Pulmonary artery endothelial cell (primary cell): ENCODE measurements around the gene OR10P1. TPM values are rescaled to one million over a fixed set of nuclear protein-coding genes. Genes with fewer than 3 reads are reported as not detected.
"Not testable (repeated sequence)": the region's sequence is repeated elsewhere in the genome, so short reads cannot be mapped to it uniquely, and the experiment has no call there.

Experiments
- DNase-seq: peaks from one replicate; pipeline ENCODE4 v3.0.0-alpha.2; 2011; ENCODE audit warnings: low read depth, low spot score
- total RNA-seq: library from RNA; depleted of rRNA; stranded (reverse); fragments of >200 nt; gene quantifications from 2 replicates; pipeline ENCODE4 v1.2.3, GENCODE V29; 2014

The OR10P1 gene
- total RNA-seq: not detected in 2 replicates

DNA sequence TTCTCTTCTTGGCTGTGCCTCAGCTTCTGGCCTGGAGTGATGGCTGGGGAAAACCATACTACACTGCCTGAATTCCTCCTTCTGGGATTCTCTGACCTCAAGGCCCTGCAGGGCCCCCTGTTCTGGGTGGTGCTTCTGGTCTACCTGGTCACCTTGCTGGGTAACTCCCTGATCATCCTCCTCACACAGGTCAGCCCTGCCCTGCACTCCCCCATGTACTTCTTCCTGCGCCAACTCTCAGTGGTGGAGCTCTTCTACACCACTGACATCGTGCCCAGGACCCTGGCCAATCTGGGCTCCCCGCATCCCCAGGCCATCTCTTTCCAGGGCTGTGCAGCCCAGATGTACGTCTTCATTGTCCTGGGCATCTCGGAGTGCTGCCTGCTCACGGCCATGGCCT, at the start of gene OR10P1:
OR10P1 (plus strand) TSS at position 40 of the 400 bp plus-strand sequence; CDS start at position 40, 0 bp downstream.
- no peak for DNase-seq

- DNase-seq: not testable (repeated sequence)
These were observed 46.5 kb upstream of the OR10P1 start for GRCh38 chr12:55590152-55590551.

DNA sequence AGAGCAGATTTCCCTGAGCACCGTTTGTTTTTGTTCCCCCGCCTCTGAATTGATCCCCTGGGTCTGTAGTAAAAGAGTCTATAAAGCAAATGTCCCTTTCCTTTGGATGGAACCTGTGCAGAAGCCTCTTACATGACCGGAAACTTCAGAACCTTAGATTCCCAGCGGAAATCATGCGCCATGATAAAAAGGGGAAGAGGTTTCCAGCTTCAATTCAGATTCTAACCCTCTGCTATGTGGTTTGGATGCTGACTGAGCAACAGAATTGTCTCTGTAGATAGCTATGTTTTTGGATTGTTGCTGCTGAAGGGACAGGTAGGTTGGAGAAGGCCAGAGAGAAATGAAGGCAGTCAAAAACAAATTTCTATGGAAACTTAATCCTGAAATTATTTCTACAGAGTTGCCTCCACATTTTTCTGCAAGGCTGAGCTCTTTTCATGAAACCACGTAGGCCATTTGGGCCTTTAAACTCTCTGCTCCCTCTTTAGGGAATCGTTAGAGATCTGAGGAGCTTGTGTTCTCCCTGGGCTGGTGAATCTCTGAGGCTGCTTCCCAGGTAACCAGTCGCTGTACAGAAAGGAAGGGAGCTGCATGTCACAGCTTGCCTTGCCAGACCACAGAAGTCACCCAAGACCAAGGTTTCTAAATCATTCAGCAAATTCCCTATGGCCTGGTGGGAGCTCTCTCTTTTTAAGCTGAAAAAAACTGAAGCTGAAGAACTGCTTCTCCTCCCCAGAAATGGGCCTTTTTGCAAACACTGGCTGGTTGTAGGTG, 28.7 kb upstream of the OR10P1 start:
- no peak for DNase-seq

DNA sequence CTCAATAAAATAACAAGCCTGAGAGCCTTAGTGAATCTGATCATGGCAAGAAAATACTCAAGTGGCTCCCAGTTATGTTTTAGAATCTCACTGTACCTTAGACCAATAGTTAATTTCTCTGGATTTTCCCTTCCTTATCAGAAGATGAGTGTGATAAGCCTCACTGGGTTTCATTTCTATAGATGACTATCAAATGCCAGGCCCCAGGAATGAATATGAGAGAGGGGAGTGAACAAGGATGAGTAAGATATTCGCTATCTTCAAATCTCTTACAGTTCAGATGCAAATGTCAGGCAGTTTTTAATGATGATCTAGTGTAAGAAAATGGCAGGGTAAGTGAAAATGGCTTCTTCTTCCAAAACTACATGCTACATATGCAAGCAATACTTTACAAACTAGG, 26.1 kb upstream of the OR10P1 start:
- no peak for DNase-seq

GRCh38 chr12:55612646-55613045, 24.0 kb upstream of the OR10P1 start:
- no peak for DNase-seq

DNA sequence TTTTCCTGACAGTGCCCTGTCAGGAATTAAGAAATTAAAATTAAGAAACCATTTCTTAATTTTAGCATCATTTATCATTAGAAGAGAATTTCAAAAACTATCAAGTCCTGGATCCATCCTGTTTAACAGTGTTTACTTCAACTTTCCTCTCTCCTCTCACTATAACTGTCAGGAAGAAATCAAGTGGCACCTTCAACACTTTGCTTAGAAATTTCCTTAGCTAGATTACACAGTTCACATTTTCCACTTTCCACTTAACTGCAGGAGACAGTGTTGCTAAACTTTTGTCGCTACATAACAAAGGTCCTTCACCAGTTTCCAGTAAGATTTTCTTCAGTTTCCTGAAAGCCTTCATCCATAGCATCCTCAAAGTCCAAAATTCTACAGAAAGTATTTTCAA, 21.9 kb upstream of the OR10P1 start:
- no peak for DNase-seq

DNA sequence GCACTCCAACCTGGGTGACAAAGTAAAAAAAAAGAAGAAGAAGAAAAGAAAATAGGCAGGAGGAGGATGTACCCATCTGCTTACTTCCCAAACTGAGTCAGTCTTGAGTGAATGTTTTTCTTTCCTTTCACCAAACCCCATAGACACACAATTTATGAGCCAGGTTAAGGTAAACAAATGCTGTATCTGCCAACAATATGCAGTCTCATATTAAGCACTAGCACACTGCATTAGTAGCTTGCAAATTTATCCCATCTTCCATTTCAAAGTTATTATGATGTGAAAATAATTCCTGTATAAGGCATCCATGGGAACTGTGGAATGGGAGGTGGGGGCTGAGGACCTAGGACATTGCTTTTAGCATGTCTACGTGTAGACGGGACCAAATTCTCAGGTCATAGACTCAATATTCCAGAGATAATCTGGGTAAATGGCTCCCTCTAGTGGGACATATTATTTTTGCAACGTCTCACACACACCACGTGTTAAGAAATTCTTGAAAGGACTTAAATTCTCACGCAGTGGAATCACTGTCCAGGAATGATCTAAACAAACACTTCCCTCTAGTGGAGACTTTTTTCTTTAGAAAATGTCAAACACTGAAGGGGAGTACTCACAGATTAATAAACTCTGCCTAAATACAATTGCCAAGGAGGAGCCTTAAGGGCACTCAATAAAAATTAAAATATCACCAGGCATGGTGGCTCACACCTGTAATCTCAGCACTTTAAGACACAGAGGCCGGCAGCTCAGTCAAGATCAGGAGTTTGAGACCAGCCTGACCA, 17.1 kb upstream of the OR10P1 start:
- DNase-seq: peak; percentile 73

- DNase-seq: no peak
These were observed 12.6 kb upstream of the OR10P1 start for GRCh38 chr12:55624056-55624455.

GRCh38 chr12:55626154-55626553, 10.5 kb upstream of the OR10P1 start:
- no peak for DNase-seq

DNA sequence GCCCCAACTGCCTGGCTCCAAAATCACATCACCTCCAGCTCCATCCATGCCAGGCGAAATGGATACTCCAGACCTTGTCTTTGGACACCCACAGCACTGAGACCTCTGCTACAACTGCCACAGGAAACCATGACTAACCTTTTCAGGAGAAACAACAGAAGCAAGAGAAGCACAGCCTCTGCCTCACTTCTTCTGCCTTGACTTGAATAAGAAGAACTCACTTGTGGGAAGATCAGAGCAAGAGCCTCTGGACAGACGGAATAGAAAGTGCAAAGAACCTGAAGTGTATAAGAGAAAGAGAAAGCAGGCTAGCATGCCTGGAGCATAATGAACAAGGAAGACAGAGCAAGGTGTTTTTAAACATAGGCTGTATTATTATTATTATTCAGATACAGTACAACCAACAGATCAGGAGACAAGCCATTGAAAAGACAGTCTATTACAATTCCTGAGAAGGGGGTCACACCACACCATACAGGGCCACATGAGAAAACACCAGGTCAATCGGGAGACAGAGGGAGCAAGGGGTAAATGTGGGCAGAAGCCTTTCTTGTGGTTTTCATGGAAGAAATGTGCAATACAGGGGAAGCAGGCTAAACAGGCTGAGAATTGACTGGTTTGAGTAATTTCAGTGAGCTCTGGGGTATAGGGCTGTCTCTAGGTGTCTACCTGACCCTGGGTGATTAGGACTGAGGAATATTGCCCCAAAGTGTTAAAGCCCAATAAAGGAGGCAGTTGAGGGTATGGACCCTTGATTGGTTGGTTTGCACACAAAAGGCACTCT, 7.4 kb upstream of the OR10P1 start:
- DNase-seq: no peak

- no peak for DNase-seq
These were observed 5.6 kb upstream of the OR10P1 start for GRCh38 chr12:55631056-55631455.

DNA sequence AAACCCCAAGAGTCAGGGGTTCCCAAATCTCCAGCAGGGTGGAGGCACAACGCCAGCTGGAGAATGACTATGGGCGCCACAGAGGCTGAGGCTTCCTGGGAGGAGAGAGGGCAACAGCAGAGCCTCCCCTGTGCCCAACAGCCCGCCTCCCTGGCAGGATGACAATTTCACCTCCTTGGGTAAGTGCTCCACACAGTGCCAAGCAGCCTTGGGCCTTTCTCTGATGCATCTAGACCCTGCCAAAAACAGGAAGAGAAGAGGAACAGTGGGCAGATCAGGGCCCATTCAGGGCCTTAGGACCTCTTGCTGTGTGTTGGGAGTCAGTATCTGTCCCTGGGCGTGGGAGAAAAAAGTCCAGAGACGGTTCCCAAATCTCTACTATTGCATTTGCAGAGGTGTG, 5.0 kb upstream of the OR10P1 start:
- DNase-seq: no peak

- no peak for DNase-seq
These were observed 3.5 kb upstream of the OR10P1 start for GRCh38 chr12:55633151-55633550.

DNA sequence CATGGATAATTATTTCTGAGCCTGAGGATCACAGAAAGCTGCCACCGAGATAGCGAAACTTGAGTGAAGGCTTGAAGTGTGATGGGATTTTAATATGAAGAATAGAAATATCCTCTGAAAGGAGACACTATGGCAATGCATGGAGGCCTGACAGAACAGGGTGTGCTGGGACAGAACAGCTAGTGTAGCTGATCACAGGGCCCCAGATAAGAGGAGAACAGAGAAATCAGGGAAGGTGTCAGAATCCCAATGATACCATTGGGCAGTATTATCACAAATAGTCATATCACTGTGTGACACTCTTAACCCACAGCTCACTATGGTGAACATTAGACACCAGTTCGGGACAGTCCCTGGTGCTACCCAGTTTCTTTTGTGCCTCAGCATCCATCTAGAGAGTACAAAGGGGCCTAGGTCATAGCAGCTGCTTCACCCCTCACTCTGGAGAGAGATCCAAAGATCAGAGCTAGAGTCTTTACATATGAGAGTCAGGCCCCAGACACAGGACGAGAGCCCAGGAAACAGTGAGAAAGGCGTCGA, 506 bp upstream of the OR10P1 start:
- no peak for DNase-seq

GRCh38 chr12:55637467-55637866, 775 bp downstream of the OR10P1 start:
- DNase-seq: no peak

DNA sequence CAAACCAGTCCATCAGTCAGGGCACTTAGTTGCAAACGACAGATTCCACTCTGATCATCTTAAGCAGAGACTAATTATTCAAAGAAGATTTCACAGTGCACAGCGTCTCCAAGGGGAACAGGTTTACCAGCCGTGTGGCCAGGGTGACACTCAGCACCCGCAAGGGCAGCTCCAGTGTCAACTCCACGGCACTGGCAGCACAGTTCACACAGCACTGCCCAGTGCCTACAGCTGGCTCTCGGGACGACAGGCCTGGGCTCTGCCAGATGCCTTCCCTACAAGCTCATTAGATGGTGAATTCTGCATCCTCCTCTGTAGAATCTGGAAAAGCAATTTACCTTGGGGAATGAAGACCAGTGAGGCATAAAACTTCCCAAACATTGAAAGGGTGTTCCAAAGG, 4.9 kb downstream of the OR10P1 start:
- no peak for DNase-seq

- no peak for DNase-seq
These were observed 5.6 kb downstream of the OR10P1 start for GRCh38 chr12:55642267-55642666.

DNA sequence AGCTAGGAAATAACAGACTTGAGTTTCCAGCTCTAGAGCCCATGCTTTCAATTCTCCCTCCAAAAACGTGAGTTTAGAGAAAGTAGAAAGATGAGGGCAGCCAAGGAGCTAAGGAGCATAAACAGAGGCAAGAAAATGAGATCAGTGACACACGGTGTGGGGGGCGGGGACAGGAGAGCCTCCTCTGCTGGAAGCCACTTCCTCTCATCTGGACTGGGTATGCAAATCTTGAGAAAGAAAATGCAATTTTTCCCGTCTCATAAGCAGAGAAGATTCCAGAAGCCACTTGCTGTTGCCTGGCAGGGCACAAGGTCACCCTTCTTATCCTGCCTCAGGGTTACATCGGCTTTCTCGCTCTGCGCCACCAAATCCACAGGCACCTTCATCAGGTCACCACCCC, 6.0 kb downstream of the OR10P1 start:
- no peak for DNase-seq

DNA sequence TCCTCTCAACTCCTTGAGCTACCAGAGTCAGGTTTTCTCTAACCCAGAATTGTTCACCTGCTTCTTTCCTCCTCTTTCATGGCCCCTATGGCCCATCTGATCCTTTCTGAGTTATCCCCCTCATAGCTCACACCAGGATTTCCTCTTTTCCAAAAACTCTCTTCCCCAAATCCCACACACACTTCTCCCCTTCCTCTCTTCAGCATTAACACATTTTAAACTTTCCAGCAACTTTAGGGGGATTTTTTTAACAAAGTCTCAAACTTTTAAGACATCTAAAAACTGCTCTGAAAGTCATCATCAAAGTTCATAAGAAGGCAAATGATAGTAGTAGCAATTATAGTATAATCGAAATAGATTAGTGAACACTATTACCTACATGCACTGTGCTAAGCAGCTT, 7.9 kb downstream of the OR10P1 start:
- DNase-seq: no peak

DNA sequence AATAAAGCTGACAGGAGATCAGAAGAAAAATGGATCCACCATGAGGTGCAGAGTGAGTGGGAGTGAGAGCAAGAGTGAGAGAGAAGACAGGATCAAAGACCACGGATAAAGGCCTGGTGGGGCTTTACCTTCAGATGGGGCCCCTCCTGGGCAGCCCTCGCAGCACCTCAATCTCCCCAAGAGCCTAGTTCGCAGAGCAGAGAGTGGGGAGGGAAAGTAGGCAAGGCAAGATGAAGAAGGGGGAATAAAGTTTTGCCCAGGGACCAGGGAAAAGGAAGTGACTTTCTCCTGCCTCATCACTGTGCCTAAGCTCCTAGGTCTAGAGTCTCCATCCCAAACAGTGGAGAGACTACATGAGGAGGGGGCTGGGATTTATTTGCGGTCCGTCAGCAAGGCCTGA, 10.3 kb downstream of the OR10P1 start:
- no peak for DNase-seq

- not testable (repeated sequence) for DNase-seq
These were observed 14.1 kb downstream of the OR10P1 start for GRCh38 chr12:55650620-55651298.
